HG03280 (cell line): ENCODE data around the gene SHROOM2.

Experiments
- ATAC-seq: cut with Tn5 transposase; IDR thresholded peaks from one replicate; pipeline ENCODE4 v1.9.1; 2021; ENCODE audit warnings: mild to moderate bottlenecking, moderate library complexity; ENCODE audit not compliant: unreplicated experiment

Gene SHROOM2

GRCh38 chrX:9862525-9862924, 76.3 kb downstream of the SHROOM2 start:
- ATAC-seq: no peak

DNA sequence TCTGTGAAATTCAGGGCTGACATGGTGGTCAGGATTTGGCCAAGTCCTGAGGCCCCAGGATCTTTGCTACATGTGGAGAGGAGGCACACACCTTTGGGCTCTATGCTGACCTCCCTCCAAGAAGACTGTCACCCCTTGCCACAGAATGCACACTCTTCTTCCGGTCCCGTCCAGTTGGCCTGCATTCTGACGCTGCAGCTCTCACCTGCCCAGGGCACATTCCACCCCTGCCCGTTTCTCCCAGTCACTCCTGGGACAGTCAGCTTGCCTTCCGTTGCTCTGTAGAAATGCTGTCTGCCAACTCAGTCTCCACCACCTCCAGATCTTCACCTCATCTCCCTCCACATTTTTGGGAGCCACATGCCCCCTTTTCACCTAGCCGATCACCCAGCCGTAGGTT, 76.7 kb downstream of the SHROOM2 start:
- no peak for ATAC-seq

DNA sequence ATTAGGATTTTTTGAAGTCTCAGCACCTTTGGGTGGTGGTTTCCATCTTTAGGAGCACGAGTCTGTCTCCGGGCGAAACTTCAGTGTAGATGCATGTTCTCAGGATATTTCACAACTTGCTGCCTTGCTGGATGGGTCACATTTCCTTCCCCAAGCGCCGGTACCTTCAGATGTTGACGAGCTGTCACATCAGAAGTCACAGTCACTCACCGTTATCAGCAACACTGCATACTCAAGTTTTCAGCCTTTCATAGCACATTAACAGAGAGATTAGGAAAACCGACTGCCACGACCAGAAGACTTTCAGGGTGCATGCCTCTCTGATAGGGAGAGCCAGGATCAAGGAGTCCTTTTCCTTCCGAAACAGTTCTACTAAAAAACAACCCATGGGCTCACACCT, 77.8 kb downstream of the SHROOM2 start:
- ATAC-seq: no peak

- no peak for ATAC-seq
Observed at GRCh38 chrX:9865804-9866472, 79.7 kb downstream of the SHROOM2 start.

DNA sequence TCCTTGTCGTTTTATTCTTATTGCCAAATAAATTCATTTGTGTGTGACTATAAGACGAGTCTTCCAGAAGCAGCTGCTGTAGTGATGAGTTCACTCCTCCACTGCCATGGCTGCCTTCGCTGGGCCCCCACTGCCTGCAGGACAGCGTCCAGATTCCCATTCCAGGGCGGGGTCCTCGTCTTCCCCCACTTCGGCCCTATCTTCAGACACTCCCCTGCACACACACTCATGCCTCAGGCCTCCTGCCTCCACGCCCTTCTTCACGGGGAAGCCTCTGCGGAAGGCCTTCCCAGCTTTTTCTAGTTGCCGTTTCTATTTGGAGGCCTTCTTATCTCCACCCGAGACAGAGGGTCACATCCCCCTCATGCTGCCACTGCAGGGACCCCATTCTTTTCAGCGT, 80.4 kb downstream of the SHROOM2 start:
- no peak for ATAC-seq

GRCh38 chrX:9867226-9867625, 81.0 kb downstream of the SHROOM2 start:
- ATAC-seq: no peak

GRCh38 chrX:9867753-9868152, 81.5 kb downstream of the SHROOM2 start:
- ATAC-seq: no peak

DNA sequence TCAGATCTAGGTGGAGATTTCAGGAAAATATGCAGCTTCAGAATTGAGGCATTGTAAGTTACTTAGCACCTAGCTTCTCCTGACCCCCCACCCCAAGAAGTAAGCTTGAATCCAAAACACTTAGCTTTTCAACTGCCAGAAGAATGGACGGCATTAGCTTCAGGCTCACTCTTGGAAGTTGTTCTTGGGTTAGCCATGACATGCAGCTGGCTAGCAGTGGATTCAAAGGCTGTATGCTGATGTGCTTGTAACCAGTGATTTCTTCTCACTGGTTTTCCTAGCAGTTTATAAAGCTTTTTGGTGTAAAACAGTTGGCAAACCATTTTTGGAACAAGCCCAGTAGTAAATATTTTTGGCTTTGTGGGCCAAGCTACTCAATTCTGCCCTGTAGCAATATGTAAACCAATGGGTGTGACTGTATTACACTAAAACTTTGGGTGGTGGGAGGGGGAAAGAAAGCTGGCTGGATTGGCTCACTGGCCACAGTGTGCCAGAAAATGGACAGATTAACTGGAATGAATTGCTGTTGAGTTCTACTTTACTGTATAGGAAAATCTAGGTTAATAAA, 85.6 kb downstream of the SHROOM2 start:
- ATAC-seq: no peak

DNA sequence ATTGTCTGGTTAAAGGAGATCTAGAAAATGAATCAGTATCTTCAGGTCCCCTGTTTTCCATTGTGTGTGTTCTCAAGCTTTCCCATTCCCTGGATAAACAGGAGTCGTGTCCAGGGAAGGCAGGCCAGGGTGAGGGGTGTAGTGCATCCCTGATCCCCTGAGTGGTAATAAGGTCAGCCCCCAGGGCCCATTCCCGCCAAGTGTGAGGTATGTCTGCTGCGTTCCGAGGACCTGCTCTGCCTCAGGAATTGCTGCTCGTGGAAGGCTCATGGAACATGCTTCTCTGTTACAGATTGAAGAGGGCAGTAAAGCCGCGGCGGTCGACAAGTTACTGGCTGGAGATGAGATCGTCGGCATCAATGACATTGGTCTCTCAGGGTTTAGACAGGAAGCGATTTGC, 87.1 kb downstream of the SHROOM2 start:
- no peak for ATAC-seq

DNA sequence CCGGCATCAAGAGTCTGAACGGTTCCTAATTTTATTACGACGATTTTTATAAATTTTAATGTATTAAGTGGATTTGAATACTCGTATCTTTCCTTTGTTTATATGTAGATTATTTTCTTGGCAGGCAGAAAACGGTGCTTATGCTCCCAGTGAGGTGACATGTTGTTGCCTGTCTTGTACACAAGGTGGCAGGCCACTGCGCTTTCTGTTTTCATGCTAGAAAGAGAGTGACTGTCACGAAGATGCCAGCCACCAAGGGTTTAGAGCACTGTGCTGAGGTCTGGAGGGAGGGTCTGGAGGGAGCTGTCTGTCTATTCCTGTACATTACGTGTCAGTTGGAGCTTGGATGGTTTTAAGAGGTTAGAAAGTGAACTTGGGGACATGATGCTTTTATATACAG, 87.7 kb downstream of the SHROOM2 start:
- peak; percentile 76 for ATAC-seq

- no peak for ATAC-seq
Observed at GRCh38 chrX:9874483-9874882, 88.3 kb downstream of the SHROOM2 start.

GRCh38 chrX:9875801-9876200, 89.6 kb downstream of the SHROOM2 start:
- no peak for ATAC-seq

DNA sequence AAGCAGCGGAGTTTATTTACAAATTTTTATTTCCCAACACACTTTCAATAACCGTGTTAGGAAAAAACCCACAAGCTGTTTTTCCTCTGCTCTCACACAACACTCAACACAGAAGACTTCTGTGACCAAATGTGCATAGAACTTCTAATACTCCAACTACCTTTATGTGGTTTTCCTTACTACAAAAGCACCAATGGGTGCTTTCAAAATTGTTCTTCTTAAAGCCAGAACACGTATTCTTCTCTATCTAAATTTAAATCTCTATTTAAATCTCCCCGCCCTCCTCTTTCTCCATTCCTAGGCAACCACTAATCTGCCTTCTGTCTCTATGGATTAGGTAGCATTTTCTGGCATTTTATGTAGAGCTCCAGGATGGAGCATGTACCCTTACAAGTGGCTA, 90.0 kb downstream of the SHROOM2 start:
- ATAC-seq: no peak

GRCh38 chrX:9878146-9878820, 92.1 kb downstream of the SHROOM2 start:
- no peak for ATAC-seq

- ATAC-seq: no peak
Observed at GRCh38 chrX:9880237-9880636, 94.0 kb downstream of the SHROOM2 start.

DNA sequence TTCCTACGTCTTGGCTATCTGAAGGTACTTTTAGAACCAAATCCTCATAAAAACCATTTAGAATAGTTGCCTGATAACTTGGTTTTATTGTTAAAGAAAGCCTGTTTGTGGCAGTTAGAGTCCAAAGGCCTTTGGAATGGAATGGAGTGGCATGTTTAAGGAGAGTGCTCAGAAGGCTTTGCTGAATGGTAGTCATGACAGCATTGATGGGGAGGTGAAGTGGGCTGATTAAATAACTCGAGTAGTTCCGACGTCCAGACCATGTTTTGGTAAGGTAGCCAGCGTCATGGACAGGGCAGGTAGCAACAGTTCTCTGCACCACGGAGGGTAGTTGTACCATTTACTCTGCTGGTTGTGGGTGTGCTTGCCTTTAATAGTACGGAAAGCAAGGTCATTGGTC, 94.6 kb downstream of the SHROOM2 start:
- ATAC-seq: no peak

DNA sequence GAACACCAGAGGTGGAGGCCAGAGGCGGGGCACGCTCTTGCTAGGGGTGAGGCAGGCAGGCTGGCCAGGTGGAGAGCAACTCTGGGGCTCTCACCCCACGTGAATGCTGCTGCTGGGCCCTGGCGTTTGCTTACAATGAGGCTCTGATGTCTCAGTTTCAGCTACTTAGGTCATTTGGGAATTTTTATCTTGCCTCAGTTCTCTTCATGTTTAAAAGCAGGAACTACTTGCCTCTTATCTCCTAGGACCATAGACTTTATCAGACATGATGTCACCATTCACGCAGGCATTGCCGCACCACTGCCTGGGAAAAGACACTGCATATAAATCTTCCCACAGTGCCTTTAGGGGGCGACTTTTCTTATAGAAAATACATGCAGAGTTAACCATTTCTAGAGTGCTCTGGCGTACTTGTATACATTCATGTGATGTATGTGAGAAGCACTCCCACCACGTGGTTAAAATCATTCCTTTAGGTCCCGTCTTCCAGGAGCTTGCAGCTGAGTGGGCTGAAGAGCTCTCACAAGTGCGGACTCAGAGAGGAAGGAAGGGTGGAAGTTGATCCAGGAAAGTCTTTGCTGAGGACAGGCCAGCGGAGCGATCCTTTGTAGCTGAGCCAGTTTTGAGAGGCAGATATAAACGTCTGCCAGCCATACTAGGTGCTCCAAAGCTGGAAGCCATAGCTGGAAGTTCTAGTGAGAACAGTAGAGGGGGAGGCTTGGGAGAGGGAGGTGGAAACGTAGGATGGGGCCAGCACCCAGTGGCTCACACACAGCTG, 96.6 kb downstream of the SHROOM2 start:
- no peak for ATAC-seq

DNA sequence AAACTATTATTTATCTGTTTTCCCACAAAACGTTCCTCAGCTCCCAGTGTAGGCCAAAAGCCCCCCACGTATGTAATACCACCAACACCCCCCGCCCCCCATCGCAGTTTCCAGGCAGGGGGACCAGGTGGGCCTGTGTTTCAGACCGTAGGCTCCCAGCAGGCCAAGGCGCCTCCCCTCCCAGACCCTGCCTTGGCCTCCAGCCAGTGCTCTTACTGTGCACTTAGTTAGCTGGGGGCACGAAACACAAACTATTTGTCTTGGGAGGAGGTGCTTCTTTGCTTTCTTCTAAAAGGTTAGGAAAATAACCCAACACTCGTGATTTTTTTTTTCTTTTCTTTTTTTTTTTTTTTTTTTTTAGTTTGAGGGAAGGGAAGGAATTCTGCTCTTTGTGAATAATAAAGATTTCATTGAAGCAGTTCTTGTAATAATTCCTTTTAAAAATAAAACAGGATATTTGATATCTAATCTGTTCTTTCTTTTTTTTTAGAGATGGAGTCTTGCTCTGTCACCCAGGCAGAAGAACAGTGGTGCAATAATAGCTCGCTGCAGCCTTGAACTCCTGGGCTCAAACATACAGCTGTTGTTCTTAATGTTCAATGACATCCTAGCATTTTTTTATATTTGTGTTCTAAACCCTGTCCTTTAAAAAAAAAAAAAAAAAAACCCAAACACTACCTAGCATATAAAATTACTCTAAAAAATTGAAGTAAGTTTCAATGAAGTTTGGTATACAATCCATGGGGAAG, 98.0 kb downstream of the SHROOM2 start:
- ATAC-seq: no peak

DNA sequence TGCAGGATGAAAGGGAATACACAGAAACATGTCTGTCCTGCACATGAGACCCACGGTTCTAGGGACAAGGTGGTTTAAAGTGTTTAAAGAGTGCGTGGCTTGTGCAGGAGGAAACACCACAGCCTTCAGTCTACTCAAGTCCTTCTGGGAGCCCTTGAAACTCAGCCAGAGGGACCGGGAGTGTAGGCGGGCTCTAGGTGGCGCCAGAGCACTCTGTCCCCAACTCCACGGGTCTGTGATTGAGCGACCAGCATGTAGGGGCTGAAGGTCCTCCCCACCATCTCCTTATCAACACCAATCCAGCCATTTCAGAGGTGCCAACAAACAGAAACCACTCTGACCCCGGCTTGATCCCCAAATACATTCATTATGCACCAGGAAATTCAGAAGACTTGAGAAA, 98.9 kb downstream of the SHROOM2 start:
- peak; percentile 62 for ATAC-seq

GRCh38 chrX:9887659-9888297, 101.5 kb downstream of the SHROOM2 start:
- no peak for ATAC-seq
